HepG2 (cell line): Measurements from ENCODE around the gene ABCA13. TPM values are rescaled to one million over a fixed set of nuclear protein-coding genes. Genes with fewer than 3 reads are reported as not detected.

Source experiments
- BRD4 ChIP-seq: sonication (generic); formaldehyde crosslinking; IDR thresholded peaks from 2 replicates; pipeline ENCODE4 v1.4.0; 2020; ENCODE audit warnings: missing genetic modification reagents
- FOXC1 ChIP-seq: sonication (generic); formaldehyde crosslinking; IDR thresholded peaks from 2 replicates; pipeline ENCODE4 v1.8.0; 2022; ENCODE audit warnings: mild to moderate bottlenecking, missing genetic modification reagents, borderline replicate concordance
- FOXK1 ChIP-seq: sonication (generic); formaldehyde crosslinking; IDR thresholded peaks from 2 replicates; pipeline ENCODE4 v1.4.0; 2020; ENCODE audit warnings: low read depth, missing genetic modification reagents, borderline replicate concordance
- GATA4 ChIP-seq: sonication (generic); IDR thresholded peaks from 2 replicates; pipeline ENCODE4 v1.6.1; 2016; ENCODE audit warnings: antibody characterized with exemption, low read depth, borderline replicate concordance
- GATAD2A ChIP-seq: IDR thresholded peaks from 2 replicates; pipeline ENCODE4 v1.6.1; 2016
- NKX3-1 ChIP-seq: sonication (generic); formaldehyde crosslinking; IDR thresholded peaks from 2 replicates; pipeline ENCODE4 v1.5.0; 2020; ENCODE audit warnings: missing genetic modification reagents
- REXO4 ChIP-seq: sonication (generic); formaldehyde crosslinking; IDR thresholded peaks from 2 replicates; pipeline ENCODE4 v1.8.0; 2022; ENCODE audit warnings: missing genetic modification reagents, mild to moderate bottlenecking, borderline replicate concordance
- SRF ChIP-seq: IDR thresholded peaks from 2 replicates; pipeline ENCODE4 v1.6.1; 2011; ENCODE audit warnings: mild to moderate bottlenecking, low read depth, low read length, moderate library complexity
- SRSF9 ChIP-seq: fragments of 200-400 bp; formaldehyde crosslinking; IDR thresholded peaks from 2 replicates; pipeline ENCODE4 v1.6.1; 2018; ENCODE audit warnings: borderline replicate concordance, mild to moderate bottlenecking, low read depth, low read length; ENCODE audit not compliant: insufficient read depth, poor library complexity, severe bottlenecking
- WIZ ChIP-seq: sonication (generic); formaldehyde crosslinking; IDR thresholded peaks from 2 replicates; pipeline ENCODE4 v1.5.1; 2020; ENCODE audit warnings: mild to moderate bottlenecking, missing genetic modification reagents
- ZBTB21 ChIP-seq: sonication (generic); formaldehyde crosslinking; IDR thresholded peaks from 2 replicates; pipeline ENCODE4 v1.4.0; 2020; ENCODE audit warnings: missing genetic modification reagents
- ZBTB42 ChIP-seq: sonication (generic); formaldehyde crosslinking; IDR thresholded peaks from 2 replicates; pipeline ENCODE4 v1.5.0; 2020; ENCODE audit warnings: mild to moderate bottlenecking, missing genetic modification reagents
- ZNF230 ChIP-seq: sonication (generic); formaldehyde crosslinking; IDR thresholded peaks from 2 replicates; pipeline ENCODE4 v1.4.0; 2020; ENCODE audit warnings: mild to moderate bottlenecking, missing genetic modification reagents
- ZNF317 ChIP-seq: sonication (generic); formaldehyde crosslinking; IDR thresholded peaks from 2 replicates; pipeline ENCODE4 v1.5.0; 2020; ENCODE audit warnings: mild to moderate bottlenecking, missing genetic modification reagents
- ZNF543 ChIP-seq: sonication (generic); formaldehyde crosslinking; IDR thresholded peaks from 2 replicates; pipeline ENCODE4 v1.4.0; 2020; ENCODE audit warnings: mild to moderate bottlenecking, missing genetic modification reagents
- ZNF616 ChIP-seq: sonication (generic); formaldehyde crosslinking; IDR thresholded peaks from 2 replicates; pipeline ENCODE4 v1.5.0; 2020; ENCODE audit warnings: low read depth, mild to moderate bottlenecking, missing genetic modification reagents
- ZNF781 ChIP-seq: sonication (generic); formaldehyde crosslinking; IDR thresholded peaks from 2 replicates; pipeline ENCODE4 v1.5.1; 2020; ENCODE audit warnings: borderline replicate concordance, mild to moderate bottlenecking, missing genetic modification reagents; ENCODE audit errors: not compliant biosample characterization
- ZSCAN30 ChIP-seq: sonication (generic); formaldehyde crosslinking; IDR thresholded peaks from 2 replicates; pipeline ENCODE4 v1.5.0; 2020; ENCODE audit warnings: mild to moderate bottlenecking, missing genetic modification reagents
- polyA plus RNA-seq, 8 experiments: library from polyadenylated mRNA; depleted of rRNA in 3 of 8; stranded (reverse) in 7 of 8; unstranded in 1 of 8; fragments of >200 nt; fragmentation: Illumina TruSeq in 4 of 8; extraction: Trizol in 4 of 8; gene quantifications; 2 replicates each; pipeline versions ENCODE4 v1.2.1 to v1.2.3, GENCODE V29; 2011 to 2016; ENCODE audit warnings: low read depth in 4 of 8, missing spikeins in 1 of 8, mixed read lengths in 1 of 8; ENCODE audit not compliant: insufficient read depth in 1 of 8
- total RNA-seq, 5 experiments: library from RNA; depleted of rRNA; stranded (reverse); fragments of >200 nt; fragmentation: Illumina TruSeq; extraction: Trizol; gene quantifications; 2 replicates each; pipeline ENCODE4 v1.2.3, GENCODE V29; 2016; ENCODE audit warnings: low read depth in 1 of 5
- TF ChIP-seq, protein P1 (sequence below): sonication (generic); formaldehyde crosslinking; IDR thresholded peaks from 2 replicates; pipeline ENCODE4 v1.8.0; 2022; ENCODE audit warnings: mild to moderate bottlenecking, missing genetic modification reagents; ENCODE audit not compliant: insufficient replicate concordance
- TF ChIP-seq, protein P2 (sequence below), 2 experiments: sonication (generic) in 1 of 2; formaldehyde crosslinking in 1 of 2; IDR thresholded peaks; 2 replicates each; pipeline versions ENCODE4 v1.4.0 to v1.6.1; 2018 to 2020; ENCODE audit warnings: missing genetic modification reagents in 2 of 2, borderline replicate concordance in 1 of 2, low read depth in 1 of 2, mild to moderate bottlenecking in 1 of 2, missing biosample characterization in 1 of 2
- TF ChIP-seq, protein P3 (sequence below): sonication (generic); formaldehyde crosslinking; IDR thresholded peaks from 2 replicates; pipeline ENCODE4 v1.5.0; 2020; ENCODE audit warnings: mild to moderate bottlenecking, missing genetic modification reagents
- TF ChIP-seq, protein P4 (sequence below): sonication (generic); formaldehyde crosslinking; conservative IDR thresholded peaks from 2 replicates; pipeline ENCODE4 v1.8.1; 2023; ENCODE audit warnings: missing genetic modification reagents

ABCA13 gene
- total and polyA plus RNA-seq, 2 of the 13 experiments (the other 11 are each of a cell fraction or from before 2014, with no cell fraction given): 0.03 TPM; not detected in 1

DNA sequence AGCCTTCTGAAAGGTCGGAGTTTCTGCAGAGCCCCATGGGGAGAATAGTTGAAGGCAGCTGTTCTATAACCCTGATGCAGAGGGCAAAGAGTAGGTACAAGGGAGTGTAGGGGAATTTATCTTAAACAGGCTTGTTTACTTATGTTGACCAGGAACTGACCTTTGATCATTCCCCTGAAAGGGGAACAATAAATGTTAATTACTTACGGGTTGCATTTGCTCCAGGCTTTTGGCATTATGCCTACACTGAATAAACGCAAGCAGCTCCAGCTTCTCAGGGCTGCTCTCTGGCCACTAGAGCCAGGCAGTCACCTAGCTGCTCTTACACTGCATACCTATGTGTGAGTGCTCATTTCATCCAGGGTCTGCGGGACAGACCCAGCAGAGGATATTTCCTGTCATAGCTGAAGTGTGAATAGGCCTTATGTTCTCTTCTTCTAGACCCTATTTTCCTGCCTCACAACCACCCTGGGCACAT, 26.9 kb upstream of the ABCA13 start (continued):
- TF ChIP-seq, protein P1, sequence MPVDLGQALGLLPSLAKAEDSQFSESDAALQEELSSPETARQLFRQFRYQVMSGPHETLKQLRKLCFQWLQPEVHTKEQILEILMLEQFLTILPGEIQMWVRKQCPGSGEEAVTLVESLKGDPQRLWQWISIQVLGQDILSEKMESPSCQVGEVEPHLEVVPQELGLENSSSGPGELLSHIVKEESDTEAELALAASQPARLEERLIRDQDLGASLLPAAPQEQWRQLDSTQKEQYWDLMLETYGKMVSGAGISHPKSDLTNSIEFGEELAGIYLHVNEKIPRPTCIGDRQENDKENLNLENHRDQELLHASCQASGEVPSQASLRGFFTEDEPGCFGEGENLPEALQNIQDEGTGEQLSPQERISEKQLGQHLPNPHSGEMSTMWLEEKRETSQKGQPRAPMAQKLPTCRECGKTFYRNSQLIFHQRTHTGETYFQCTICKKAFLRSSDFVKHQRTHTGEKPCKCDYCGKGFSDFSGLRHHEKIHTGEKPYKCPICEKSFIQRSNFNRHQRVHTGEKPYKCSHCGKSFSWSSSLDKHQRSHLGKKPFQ: peak; percentile 88
- peak; percentile 80; the same call in 1 of the 2 replicates for TF ChIP-seq FOXK1 (CRISPR knock-in tag)
- TF ChIP-seq ZNF543 (CRISPR knock-in tag): no peak
- TF ChIP-seq, protein P2, sequence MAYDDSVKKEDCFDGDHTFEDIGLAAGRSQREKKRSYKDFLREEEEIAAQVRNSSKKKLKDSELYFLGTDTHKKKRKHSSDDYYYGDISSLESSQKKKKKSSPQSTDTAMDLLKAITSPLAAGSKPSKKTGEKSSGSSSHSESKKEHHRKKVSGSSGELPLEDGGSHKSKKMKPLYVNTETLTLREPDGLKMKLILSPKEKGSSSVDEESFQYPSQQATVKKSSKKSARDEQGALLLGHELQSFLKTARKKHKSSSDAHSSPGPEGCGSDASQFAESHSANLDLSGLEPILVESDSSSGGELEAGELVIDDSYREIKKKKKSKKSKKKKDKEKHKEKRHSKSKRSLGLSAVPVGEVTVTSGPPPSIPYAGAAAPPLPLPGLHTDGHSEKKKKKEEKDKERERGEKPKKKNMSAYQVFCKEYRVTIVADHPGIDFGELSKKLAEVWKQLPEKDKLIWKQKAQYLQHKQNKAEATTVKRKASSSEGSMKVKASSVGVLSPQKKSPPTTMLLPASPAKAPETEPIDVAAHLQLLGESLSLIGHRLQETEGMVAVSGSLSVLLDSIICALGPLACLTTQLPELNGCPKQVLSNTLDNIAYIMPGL (CRISPR knock-in tag; IDR thresholded peaks at IDR 0.05; ENCODE audit: borderline replicate concordance in 1 of 2, low read depth in 1 of 2): peak in 1 of 2 experiments; percentile 47; a peak in 1 of 4 replicates
- no peak for TF ChIP-seq ZSCAN30 (CRISPR knock-in tag)
- TF ChIP-seq SRF: no peak
- no peak for TF ChIP-seq ZBTB21 (CRISPR knock-in tag)
- TF ChIP-seq BRD4 (CRISPR knock-in tag): no peak
- TF ChIP-seq, protein P3, sequence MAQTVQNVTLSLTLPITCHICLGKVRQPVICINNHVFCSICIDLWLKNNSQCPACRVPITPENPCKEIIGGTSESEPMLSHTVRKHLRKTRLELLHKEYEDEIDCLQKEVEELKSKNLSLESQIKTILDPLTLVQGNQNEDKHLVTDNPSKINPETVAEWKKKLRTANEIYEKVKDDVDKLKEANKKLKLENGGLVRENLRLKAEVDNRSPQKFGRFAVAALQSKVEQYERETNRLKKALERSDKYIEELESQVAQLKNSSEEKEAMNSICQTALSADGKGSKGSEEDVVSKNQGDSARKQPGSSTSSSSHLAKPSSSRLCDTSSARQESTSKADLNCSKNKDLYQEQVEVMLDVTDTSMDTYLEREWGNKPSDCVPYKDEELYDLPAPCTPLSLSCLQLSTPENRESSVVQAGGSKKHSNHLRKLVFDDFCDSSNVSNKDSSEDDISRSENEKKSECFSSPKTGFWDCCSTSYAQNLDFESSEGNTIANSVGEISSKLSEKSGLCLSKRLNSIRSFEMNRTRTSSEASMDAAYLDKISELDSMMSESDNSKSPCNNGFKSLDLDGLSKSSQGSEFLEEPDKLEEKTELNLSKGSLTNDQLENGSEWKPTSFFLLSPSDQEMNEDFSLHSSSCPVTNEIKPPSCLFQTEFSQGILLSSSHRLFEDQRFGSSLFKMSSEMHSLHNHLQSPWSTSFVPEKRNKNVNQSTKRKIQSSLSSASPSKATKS (CRISPR knock-in tag): no peak
- TF ChIP-seq FOXC1 (CRISPR knock-in tag): no peak
- TF ChIP-seq ZNF616 (CRISPR knock-in tag): no peak
- TF ChIP-seq GATA4: no peak
- TF ChIP-seq, protein P4, sequence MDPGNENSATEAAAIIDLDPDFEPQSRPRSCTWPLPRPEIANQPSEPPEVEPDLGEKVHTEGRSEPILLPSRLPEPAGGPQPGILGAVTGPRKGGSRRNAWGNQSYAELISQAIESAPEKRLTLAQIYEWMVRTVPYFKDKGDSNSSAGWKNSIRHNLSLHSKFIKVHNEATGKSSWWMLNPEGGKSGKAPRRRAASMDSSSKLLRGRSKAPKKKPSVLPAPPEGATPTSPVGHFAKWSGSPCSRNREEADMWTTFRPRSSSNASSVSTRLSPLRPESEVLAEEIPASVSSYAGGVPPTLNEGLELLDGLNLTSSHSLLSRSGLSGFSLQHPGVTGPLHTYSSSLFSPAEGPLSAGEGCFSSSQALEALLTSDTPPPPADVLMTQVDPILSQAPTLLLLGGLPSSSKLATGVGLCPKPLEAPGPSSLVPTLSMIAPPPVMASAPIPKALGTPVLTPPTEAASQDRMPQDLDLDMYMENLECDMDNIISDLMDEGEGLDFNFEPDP: no peak
- no peak for TF ChIP-seq SRSF9
- TF ChIP-seq ZNF317 (CRISPR knock-in tag): 0 out of 2 replicates have a peak, but pooled peaks have one; percentile 45
- no peak for TF ChIP-seq REXO4 (CRISPR knock-in tag)
- no peak for TF ChIP-seq ZNF230 (CRISPR knock-in tag)
- peak; percentile 92 for TF ChIP-seq GATAD2A (CRISPR knock-in tag)
- TF ChIP-seq ZBTB42: no peak
- TF ChIP-seq WIZ (CRISPR knock-in tag): no peak
- TF ChIP-seq NKX3-1 (CRISPR knock-in tag): no peak
- no peak for TF ChIP-seq ZNF781
